Retina (tissue), 1 donor: ENCODE results near the gene FAM221B.

Source experiments
- DNase-seq: peaks from one replicate; pipeline ENCODE4 v3.0.0-alpha.2; 2016

FAM221B gene

GRCh38 chr9:35790025-35790384, 38.5 kb downstream of the FAM221B start:
- no peak for DNase-seq

- no peak for DNase-seq
Measured at GRCh38 chr9:35789541-35789940, 39.0 kb downstream of the FAM221B start.

DNA sequence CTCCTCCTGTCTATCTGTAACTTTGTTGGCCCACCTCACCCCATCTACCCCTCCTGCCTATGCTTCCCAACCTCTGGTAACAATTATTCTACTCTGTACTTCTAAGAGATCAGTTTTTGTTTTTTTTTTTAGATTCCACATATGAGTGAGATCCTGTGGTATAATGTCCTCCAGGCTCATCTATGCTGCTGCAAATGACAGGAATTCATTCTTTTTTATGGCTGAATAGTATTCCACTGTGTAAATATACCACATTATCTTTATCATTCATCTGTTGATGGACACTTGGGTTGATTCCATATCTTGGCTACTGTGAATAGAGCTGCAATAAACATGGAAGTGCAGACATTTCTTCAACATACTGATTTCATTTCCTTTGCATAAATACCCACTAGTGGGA, 45.1 kb downstream of the FAM221B start:
- no peak for DNase-seq

- no peak for DNase-seq
Measured at GRCh38 chr9:35781066-35781465, 47.5 kb downstream of the FAM221B start.

DNA sequence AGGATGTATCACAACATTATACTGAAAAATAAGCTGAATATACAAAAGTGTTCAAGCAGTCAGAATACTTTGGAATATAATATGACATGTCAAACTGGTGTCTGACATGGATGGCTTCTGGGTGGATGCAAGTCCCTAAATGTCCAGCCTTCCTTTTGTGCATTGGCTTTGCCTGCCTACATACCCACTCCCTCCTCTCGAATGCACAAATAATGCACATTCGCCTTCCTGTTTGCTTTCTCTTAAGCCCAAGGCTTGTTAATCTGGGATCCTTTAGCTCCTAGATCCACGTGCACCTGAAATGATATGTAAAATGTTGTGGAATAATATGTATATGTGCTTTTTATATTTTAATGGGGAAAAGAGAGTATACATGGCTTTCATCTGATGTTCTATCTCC, 50.0 kb downstream of the FAM221B start:
- no peak for DNase-seq

- DNase-seq, result no peak
Measured at GRCh38 chr9:35776018-35776417, 52.5 kb downstream of the FAM221B start.

DNA sequence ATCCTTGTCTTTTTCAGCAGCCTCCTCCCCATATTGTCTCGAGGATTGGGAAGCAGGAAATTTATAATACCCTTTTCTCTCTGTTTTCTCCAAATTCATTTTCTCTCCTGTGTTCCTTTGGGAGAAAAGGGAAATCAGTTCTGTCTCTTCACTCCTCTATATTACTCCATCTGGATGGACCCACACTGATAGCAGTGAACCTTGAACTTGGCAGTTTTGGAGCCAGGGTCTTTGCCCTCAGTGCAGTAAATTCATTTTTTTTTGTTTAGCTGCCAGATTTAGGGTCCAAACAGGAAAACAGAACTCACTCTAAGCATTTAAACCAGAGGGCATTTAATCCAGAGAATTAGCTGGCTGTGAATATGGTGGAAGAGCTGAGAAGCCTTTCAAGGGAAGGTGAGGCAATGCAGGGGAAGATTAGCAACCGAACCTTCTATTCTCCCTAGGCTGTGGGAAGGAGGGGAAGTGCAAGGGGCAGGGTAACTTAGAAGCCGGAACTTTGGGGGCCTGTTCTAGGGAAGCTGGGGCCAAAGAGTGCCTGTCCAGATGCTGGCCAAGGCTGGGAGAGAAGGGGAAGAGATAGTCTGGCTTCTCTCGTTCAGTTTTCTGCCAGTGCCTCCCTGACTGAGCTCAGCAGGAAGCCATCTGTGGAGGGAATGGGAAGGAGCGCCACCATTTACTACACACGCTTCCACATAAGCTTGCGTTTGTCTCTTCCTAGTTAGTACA, 53.5 kb downstream of the FAM221B start:
- DNase-seq, result peak; percentile 24

DNA sequence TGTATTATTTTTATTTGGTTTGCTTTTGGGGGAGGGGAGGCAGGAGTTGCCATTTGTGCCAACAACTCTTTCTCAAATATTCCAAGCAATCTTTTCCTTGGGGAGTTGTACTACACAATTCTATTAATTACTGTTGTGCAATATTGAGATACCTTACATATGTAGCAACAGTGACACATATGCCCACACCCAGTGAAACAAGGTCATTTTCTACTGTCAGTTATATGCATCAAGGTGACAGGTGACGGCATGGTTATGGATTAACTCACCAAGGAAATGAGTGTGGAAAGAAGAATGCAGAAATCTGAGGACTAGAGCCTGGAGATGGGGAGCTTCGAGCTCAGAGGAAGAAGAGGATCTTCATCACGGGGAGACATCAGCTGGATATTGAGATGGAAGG, 56.6 kb downstream of the FAM221B start:
- DNase-seq, result no peak

DNA sequence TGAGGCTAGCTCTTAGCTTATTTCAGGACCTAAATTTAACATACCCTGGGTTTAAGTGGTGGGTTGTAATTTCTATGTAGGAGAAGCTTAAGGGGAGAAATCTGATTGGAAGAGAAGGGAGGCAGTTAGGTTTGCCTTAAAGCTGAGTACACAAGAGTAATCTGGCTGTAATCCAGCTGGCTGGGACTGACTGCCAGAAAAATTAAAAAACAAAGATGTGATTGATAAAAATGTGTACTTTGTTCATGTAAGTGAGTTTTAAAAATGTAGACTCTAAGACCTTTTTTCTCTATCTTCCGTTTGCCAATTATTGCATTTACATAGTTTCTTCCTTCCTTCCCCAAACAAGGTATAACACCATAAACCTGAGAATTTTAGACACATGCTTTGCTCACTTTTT, 57.0 kb downstream of the FAM221B start:
- DNase-seq, result no peak

- no peak for DNase-seq
Measured at GRCh38 chr9:35771075-35771433, 57.5 kb downstream of the FAM221B start.

DNA sequence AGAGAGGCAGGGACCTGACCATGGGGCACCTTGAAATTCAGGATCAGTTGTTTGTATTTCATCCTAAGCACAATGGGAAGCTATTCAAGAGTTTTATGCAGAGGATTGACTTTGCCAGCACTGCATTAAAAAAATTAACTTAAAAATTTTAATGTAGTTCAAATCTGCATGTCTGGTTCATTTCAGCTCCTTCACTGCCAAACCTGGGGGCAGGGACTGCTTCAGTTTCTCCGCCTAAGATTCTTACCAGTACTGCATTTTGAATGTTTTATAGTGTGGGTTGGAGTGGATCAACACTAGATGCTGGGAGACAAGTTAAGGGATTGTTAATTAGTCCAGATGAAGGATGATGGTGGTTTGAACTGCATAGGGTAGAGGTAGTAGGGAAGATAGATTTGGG, 58.8 kb downstream of the FAM221B start:
- DNase-seq, result no peak

DNA sequence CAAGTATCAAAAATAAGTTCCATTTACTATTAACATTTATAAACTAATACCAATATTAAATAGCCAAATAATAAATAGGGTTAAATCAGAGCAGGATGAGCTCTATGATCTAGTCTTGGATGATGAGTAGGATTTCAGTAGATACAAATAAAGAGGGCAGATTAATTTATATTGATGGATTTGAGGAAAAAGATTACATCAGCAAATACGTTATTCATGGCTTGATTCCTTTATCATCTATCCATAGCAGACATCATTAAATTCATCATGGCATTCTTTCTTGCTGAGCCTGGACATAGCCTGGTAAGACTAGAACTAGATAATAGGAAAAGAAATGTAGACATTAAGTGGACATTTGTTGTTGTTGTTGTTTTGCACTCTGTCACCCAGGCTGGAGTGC, 61.1 kb downstream of the FAM221B start:
- DNase-seq, result no peak

GRCh38 chr9:35766997-35767396, 61.5 kb downstream of the FAM221B start:
- no peak for DNase-seq
